GM12878 (cell line): ENCODE measurements around the gene DDX51. TPM values are rescaled to one million over a fixed set of nuclear protein-coding genes. Genes with fewer than 3 reads are reported as not detected.

Source experiments
- BCL11A ChIP-seq: IDR thresholded peaks from 2 replicates; pipeline ENCODE4 v1.6.1; 2011; ENCODE audit warnings: low read depth, low read length
- CHD1 ChIP-seq: IDR thresholded peaks from 2 replicates; pipeline ENCODE4 v1.6.1; 2012; ENCODE audit warnings: low read depth, low read length, improper control_type of control experiment
- CHD4 ChIP-seq: fragments of 200-600 bp; sonication (generic); IDR thresholded peaks from 2 replicates; pipeline ENCODE4 v1.6.1; 2016; ENCODE audit warnings: mild to moderate bottlenecking
- DPF2 ChIP-seq: fragments of 450-650 bp; IDR thresholded peaks from 2 replicates; pipeline ENCODE4 v1.6.1; 2017; ENCODE audit warnings: mild to moderate bottlenecking
- GABPA ChIP-seq: IDR thresholded peaks from 2 replicates; pipeline ENCODE4 v1.6.1; 2014; ENCODE audit warnings: antibody characterized with exemption, low read depth, mild to moderate bottlenecking, inconsistent platforms
- RBBP5 ChIP-seq: fragments of 200-600 bp; sonication (generic); conservative IDR thresholded peaks from 2 replicates; pipeline ENCODE4 v1.6.1; 2016
- SRF ChIP-seq, 2 experiments: IDR thresholded peaks; 2 replicates each; pipeline ENCODE4 v1.6.1; 2011; ENCODE audit warnings: low read depth in 2 of 2, low read length in 2 of 2, mild to moderate bottlenecking in 1 of 2, moderate library complexity in 1 of 2
- ZBED1 ChIP-seq: IDR thresholded peaks from 2 replicates; pipeline ENCODE4 v1.6.1; 2016; ENCODE audit warnings: borderline replicate concordance
- polyA plus RNA-seq, 11 experiments: library from polyadenylated mRNA; depleted of rRNA in 4 of 11; unstranded in 6 of 11; stranded (reverse) in 5 of 11; fragments of >200 nt; fragmentation: Nextera tagmentation in 4 of 11; fragmentation: Illumina TruSeq in 1 of 11; extraction: Ambion mirVana in 4 of 11; extraction: Trizol in 1 of 11; gene quantifications; 1 replicate in 1 of 11; 2 replicates in 10 of 11; pipeline versions ENCODE4 v1.2.1 to v1.2.3, GENCODE V29; 2011 to 2016; ENCODE audit warnings: inconsistent platforms in 2 of 11, missing spikeins in 2 of 11, low read depth in 1 of 11
- total RNA-seq, 4 experiments: library from RNA; depleted of rRNA in 3 of 4; stranded (reverse); fragments of >200 nt in 3 of 4; fragmentation: Illumina TruSeq in 1 of 4; extraction: Trizol in 1 of 4; gene quantifications; 2 replicates each; pipeline versions ENCODE4 v1.2.1 to v1.2.3, GENCODE V29; 2013 to 2021
- TF ChIP-seq, protein P1 (sequence below): IDR thresholded peaks from 2 replicates; pipeline ENCODE4 v1.6.1; 2011; ENCODE audit warnings: borderline replicate concordance, low read depth, mild to moderate bottlenecking, moderate library complexity, low read length; ENCODE audit not compliant: insufficient read depth, poor library complexity, severe bottlenecking
- TF ChIP-seq, protein P2 (sequence below): fragments of 450-650 bp; IDR thresholded peaks from 2 replicates; pipeline ENCODE4 v1.6.1; 2017; ENCODE audit warnings: mild to moderate bottlenecking, low read depth, inconsistent platforms; ENCODE audit not compliant: poor library complexity, severe bottlenecking
- TF ChIP-seq, protein P3 (sequence below): fragments of 450-650 bp; IDR thresholded peaks from 2 replicates; pipeline ENCODE4 v1.6.1; 2016; ENCODE audit warnings: mild to moderate bottlenecking

DDX51 gene
- total and polyA plus RNA-seq, 10 of the 15 experiments (the other 5 are each of a cell fraction or from before 2014, with no cell fraction given), result 0.97 to 29.1 (median 9.8) TPM

- TF ChIP-seq, protein P1, sequence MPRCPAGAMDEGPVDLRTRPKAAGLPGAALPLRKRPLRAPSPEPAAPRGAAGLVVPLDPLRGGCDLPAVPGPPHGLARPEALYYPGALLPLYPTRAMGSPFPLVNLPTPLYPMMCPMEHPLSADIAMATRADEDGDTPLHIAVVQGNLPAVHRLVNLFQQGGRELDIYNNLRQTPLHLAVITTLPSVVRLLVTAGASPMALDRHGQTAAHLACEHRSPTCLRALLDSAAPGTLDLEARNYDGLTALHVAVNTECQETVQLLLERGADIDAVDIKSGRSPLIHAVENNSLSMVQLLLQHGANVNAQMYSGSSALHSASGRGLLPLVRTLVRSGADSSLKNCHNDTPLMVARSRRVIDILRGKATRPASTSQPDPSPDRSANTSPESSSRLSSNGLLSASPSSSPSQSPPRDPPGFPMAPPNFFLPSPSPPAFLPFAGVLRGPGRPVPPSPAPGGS, result no peak
- TF ChIP-seq CHD4 (no peak), GABPA (no peak), ZBED1 (no peak), BCL11A (no peak), RBBP5 (no peak), DPF2 (no peak), SRF (IDR thresholded peaks at IDR 0.05; ENCODE audit: low read depth in 2 of 2, low read length in 2 of 2) (no peak), CHD1 (no peak)
- TF ChIP-seq, protein P2, sequence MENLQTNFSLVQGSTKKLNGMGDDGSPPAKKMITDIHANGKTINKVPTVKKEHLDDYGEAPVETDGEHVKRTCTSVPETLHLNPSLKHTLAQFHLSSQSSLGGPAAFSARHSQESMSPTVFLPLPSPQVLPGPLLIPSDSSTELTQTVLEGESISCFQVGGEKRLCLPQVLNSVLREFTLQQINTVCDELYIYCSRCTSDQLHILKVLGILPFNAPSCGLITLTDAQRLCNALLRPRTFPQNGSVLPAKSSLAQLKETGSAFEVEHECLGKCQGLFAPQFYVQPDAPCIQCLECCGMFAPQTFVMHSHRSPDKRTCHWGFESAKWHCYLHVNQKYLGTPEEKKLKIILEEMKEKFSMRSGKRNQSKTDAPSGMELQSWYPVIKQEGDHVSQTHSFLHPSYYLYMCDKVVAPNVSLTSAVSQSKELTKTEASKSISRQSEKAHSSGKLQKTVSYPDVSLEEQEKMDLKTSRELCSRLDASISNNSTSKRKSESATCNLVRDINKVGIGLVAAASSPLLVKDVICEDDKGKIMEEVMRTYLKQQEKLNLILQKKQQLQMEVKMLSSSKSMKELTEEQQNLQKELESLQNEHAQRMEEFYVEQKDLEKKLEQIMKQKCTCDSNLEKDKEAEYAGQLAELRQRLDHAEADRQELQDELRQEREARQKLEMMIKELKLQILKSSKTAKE, result no peak
- TF ChIP-seq, protein P3, sequence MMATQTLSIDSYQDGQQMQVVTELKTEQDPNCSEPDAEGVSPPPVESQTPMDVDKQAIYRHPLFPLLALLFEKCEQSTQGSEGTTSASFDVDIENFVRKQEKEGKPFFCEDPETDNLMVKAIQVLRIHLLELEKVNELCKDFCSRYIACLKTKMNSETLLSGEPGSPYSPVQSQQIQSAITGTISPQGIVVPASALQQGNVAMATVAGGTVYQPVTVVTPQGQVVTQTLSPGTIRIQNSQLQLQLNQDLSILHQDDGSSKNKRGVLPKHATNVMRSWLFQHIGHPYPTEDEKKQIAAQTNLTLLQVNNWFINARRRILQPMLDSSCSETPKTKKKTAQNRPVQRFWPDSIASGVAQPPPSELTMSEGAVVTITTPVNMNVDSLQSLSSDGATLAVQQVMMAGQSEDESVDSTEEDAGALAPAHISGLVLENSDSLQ, result no peak
- TF ChIP-seq, all 136 proteins: peak for 0
Observed at GRCh38 chr12:132110677-132111076, 33.4 kb downstream of the DDX51 start (continued).
